DMS153 (cell line): ENCODE data around the gene RASSF7.

Experiments
- DNase-seq: peaks from one replicate; lab custom pipeline; 2025; lab: John Stamatoyannopoulos, UW

Gene RASSF7

DNA sequence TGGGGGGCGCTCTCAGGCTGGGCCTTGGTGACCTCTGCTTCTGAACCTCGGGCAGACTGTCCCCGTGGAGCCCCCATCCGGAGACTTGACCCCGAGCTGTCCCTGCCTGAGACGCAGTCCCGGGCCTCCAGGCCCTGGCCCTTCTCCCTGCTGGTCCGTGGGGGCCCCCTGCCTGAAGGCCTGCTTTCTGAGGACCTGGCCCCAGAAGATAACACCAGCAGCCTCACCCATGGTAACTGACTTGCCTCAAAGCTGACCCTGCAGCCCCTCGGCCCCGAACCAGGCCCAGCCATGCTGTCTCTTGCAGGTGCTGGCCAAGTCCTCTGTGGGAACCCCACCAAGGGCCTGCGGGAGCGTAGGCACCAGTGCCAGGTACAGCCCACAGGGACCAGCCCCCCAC is 9.2 kb upstream of the RASSF7 start:
- DNase-seq: no peak

DNA sequence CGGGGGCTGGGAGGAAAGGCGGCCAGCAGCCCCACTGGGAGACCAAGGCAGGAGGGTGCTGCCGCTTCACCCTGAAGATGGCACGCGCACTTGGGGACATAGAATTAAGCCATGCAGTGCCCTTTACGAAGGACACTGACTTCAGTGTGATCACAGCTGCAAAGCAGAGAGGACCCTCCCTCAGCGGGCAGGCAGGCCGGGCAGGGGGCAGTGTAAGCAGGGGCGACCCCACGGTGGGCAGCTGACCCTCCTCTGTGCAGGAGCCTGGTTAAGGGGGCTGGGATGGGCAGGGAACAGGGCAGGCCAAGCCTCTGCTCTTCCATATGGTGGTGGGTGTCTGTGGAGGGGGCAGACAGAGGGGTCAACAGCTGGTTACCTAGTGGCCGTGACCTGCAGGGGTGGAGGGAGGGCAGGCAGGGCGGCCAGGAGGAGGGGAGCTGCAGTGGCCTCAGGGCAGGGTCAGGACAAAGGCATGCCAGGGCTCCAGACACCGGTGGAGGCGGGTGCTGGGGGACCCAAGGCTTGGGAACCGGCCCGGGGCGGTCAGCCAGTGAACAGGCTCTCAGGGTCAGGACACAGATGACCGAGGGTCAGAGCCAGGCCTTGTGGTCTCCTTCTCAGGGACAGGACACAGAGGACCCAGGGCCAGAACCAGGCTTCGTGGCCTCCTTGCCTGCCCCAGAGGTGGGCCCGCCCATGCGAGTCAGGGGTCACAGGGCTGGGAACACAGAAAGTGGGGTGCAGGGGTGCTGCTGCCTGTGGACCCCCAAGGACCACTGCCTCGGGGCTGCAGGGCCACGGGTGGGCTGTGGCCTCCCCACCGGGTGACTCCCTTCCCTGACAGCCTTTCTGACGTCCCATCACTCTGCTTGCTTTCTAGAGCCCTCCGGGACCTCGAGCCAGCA is 7.4 kb upstream of the RASSF7 start:
- no peak for DNase-seq

DNA sequence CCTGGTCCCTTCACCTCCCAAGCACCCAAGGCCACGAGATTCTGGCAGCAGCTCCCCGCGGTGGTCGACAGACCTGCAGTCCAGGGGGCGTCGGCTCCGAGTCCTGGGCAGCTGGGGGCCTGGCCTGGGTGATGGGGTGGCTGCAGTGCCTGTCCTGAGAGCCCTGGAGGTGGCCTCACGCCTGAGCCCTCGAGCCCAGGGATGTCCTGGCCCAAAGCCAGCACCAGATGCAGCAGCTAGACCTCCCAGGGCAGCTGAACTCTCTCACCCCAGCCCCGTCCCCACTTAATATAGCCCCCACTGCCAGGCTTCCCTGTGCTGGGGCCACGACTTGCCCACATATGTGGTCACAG is 6.8 kb upstream of the RASSF7 start:
- no peak for DNase-seq

DNA sequence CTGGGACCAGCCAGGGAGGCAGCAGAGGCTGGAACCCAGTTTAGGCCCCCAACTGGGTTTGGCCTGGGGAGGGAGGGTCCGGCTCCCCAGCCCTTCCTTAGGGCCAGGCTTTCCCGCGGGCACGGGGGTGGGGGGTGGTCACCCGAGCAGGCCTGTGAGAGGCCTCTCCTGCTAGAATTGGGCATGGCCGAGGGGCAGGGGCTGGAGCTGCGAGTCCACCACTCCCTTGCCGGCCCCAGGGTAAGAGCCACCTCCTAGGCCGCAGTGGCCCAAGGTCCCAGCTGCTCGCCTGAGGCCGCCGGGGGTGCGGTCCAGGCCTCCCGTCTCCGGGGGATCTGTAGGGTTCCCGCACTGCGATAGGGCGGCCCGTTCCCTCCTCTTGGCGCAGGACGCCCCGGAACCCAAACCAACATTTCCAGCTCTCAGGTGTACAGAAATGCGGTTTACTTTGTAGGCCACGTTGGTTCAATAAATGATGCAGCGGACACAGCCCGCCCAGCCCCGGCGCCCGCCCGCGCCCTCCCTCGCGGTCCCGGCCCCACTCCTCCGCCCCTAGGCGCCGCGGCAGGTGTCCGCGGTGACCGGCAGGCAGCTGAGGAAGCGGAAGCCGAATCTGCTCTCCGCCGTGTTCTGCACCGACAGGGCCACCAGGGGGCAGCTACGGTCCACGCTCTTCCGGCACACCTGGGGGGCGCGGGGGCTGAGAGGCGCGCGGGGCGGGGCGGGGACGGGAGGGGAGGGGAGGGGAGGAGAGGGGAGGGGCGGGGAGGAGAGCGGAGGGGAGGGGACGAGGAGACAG is 6.1 kb upstream of the RASSF7 start:
- DNase-seq: peak; percentile 56

DNA sequence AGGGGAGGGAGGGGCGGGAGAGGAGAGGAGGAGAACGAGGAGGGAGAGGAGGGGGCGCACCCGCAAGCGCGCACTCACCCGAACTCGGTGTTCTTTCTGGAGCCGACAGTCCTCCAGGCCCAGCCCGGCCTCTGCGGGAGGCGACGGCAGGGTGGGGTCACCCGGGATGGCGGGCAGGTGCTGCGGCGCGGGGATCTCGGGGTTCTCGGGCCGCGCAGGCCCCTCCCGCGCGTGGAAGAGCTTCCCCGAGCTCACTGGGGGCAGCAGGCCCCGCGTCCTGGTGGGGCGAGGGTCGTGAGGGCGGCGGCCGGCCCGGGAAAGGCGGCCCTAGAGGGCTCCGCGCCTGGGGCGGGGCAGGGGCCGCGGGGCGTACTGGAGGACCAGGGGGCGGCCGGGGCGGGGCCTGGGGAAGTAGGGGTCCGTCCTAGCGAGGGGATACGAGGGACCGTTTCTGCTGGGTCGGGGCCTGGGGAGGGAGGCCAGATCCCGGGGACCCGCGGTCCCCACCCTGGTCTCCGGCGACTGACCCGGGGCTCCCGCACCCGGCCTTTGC is 5.5 kb upstream of the RASSF7 start:
- DNase-seq: no peak

DNA sequence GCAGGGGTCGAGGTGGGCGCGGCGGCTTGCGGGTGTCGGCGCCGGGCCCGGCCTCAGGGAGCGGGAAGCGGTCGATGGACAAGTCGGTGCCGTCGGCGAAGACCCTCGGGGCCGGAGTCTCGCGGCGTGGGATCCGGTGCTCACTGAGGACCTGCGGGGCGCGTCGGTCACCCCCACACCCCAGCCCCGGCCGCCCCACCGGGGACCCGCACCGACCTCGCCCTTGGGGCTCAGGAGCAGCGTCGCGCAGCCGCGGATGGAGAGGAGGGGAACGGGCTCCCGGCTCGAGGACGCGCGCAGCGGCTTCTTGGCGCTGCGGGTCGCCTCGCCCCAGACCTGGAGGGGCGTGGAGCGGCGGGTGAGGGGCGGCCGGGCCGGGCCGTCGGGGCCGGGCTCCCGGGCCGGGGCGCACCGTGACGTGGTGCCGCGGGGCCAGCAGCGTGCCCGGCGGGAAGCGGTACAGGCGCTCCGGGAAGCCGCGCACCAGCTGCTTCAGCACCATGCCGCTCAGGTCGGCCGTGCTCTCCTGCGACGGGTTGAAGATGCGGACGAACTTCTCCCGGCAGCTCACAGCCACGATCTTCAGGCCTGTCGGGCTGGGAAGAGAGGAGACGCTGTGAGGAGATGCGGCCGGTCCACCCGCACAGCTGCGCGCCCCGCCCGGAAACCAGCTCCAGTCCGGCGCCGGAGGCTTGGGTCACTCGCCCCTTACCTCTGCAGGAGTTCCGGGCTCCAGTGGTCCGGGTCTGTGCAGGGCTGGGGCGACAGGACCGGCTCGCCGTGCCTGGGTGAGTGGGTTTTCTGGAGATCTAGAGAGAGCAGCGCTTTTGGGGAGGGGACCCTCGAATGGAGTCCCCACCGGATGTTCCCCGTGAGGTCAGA is 4.7 kb upstream of the RASSF7 start:
- DNase-seq: no peak

DNA sequence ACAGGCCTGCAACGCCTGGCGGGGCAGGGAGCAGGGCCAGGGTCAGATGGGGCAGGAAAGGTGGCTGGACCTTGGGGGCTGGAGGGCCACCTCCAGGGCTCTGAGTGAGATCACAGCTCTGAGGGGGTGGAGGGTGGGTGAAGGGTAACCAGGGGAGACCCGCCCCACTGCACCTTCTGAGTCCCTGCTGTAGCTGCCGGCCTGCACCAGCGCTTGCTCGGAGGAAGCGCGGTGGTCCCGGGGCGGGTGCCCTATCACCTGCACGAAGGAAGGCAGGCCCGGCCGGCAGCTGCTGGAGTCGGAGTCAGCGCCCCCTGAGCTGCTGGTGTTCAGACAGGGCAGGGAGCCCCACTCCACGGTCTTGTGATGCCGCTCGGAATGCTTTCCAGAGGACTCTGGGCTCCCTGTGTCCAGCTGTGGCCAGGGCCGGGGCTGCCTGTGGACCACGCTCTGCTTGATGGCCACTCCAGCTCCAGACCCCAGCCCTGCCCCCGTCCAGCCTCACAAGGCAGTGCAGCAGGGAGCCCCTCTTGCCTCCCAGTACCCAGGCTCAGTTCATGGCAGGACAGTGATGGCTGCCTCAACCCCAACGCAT is 4.0 kb upstream of the RASSF7 start:
- DNase-seq: no peak

DNA sequence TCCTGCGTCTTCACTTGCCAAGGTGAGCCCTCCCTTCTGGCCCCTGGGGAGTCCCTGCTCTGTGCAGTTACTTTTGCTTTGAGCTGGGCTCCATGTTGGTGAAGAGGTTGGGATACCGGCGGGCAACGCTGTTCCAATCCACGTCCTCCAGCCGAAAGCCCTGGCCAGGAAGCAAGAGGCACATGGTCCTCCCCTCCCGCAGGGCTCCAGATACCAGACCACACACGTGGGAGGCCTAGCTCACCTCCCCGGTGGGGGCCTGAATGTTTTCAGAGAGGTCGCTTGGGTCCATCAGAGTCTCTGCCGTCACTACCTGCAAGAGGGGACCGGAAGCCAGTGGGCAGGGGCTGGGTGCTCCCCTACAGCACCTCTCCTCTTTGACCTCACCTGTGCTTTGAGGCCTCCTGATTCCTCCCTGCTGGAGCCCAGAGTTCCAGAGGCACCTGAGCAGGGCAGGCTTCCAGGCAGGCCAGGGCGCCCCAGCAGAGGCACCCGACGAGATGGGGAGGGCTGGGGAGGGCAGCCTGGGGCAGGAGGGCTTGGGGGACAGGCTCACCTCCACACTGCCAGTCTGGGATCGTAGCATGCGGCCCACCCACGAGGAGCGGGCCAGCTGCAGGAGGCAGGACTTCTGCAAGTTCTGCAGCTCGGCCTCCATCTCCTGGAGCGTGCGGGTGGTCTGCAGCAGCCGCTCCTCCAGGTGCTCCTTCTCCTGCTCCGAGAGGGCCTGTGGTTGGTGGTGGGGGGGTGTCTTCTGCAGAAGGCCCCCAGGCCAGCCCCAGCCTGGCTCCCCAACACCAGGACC is 3.2 kb upstream of the RASSF7 start:
- DNase-seq: no peak

DNA sequence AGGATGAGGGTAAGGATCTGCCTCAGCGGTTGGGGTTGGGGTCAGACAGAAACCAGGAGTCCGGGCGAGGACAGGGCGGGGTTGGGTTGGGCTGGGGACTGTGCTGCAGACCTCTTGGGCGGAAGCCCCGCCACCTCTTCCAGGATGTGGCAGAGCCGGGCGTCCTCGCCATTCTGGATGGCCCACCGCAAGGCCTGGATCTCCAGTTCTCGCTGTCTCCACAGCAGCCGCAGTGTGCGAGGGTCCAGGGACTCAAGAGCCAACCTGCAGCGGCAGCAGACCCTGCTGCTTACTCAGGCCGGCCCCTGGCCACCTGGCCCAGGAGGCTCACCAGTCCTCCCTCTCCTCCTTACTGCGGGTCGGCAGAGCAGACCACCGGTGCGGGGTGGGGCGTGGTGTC is 2.3 kb upstream of the RASSF7 start:
- no peak for DNase-seq

DNA sequence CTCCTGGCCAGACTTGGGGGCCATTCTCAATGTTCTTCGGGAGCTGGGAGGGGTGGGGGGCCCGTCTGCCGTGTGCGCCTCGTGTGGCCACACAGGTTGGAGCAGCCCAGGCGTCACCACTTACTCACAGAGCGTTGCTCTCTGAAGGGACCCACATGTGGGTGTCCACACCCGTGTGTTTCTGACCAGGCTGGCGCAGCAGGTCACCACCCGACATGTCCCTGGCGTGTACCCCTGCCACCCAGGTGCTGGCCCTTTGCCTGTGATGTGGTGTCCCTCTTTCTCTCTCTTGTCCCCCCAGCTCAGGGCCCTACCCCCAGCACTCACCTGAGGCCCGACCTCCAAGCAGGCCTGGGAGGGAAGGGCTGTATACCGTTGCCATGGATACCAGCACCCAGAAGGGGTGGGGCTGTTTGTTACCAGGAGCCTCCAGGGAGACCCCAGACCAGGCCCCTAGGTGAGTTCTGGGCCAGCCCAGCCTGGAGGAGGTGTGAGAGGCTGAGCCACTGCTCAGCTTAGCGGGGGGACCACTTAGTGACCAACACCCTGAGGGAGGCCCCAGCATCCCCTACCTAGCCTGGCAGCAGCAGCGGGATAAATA is 1.6 kb upstream of the RASSF7 start:
- DNase-seq: no peak

DNA sequence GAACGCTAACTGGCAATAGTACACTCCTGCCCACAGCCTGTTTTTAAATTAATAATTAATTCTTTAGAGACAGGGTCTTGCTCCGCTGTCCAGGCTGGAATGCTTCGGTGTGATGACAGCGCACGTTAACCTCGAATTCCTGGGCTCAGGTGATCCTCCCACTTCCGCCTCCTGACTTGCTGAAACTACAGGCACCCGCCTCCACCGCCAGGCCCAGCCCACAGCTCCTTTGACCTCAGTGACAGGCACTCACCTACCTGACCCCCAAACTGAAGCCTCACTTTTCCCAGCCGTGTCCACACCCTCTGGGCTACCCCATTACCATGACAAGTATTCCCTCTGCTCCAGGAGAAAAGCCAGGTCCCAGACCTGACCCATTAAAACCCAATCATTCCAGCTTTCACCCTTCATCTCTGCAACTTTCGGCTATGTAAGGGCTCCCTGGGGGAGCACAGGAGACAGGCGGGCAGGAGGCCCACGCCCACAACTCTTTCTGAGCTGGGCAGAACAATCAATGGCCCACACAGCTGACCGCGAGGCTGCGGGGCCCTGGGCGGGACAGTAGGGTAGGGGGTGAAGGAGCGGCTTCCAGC is 962 bp upstream of the RASSF7 start:
- DNase-seq: no peak

DNA sequence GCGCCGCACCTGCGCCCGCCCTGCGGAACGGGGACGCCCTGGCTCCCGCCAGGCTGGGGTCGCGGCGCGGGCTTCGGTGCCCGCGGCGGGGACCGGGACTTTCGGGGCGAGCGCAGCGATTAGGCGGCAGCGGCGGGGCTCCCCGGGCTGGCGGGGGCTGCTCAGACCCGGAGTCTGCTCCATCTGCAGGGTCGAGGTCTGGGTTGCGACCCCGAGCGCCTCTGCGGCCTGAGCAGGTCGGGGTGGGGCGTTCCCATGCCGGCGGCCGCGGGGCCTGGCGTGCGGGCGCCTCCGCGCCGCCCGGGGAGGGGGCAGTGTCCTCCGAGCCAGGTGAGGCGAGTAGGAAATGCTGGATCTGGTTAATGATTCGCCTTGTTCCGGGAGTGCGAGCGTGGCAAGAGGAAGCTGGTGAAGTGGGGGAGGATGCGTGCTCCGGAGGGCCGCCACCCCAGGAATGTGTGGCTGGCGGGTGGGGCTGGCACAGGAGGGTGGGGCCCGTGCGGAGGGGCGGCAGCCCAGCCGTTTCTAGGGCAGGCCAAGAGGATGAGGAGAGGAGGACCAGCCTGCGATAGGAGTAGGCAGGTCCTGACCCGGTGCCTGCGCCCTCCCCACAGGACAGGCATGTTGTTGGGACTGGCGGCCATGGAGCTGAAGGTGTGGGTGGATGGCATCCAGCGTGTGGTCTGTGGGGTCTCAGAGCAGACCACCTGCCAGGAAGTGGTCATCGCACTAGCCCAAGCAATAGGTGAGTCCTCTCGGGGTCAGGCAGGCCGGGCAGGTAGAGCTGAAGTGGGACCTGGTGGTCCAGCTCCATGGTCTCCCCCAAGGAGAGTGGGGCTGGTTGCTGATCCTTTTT is 606 bp downstream of the RASSF7 start:
- no peak for DNase-seq

DNA sequence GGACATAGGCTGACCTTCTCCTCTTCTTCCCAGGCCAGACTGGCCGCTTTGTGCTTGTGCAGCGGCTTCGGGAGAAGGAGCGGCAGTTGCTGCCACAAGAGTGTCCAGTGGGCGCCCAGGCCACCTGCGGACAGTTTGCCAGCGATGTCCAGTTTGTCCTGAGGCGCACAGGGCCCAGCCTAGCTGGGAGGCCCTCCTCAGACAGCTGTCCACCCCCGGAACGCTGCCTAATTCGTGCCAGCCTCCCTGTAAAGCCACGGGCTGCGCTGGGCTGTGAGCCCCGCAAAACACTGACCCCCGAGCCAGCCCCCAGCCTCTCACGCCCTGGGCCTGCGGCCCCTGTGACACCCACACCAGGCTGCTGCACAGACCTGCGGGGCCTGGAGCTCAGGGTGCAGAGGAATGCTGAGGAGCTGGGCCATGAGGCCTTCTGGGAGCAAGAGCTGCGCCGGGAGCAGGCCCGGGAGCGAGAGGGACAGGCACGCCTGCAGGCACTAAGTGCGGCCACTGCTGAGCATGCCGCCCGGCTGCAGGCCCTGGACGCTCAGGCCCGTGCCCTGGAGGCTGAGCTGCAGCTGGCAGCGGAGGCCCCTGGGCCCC is 1.4 kb downstream of the RASSF7 start:
- no peak for DNase-seq

DNA sequence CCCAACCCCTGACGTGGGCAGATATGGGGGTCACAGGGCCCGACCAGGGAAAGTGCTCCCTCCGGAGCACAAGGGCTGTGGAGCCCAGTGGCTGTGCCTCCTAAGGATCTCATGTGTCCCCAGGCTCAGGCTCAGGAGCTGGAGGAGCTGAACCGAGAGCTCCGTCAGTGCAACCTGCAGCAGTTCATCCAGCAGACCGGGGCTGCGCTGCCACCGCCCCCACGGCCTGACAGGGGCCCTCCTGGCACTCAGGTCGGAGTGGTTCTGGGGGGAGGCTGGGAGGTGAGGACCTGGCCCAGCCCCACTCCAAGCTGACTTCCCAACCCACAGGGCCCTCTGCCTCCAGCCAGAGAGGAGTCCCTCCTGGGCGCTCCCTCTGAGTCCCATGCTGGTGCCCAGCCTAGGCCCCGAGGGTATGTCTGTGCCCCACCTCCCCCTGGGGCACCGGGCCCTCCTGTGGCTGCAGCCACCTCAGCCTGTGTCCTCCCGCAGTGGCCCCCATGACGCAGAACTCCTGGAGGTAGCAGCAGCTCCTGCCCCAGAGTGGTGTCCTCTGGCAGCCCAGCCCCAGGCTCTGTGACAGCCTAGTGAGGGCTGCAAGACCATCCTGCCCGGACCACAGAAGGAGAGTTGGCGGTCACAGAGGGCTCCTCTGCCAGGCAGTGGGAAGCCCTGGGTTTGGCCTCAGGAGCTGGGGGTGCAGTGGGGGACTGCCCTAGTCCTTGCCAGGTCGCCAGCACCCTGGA is 2.5 kb downstream of the RASSF7 start:
- no peak for DNase-seq

DNA sequence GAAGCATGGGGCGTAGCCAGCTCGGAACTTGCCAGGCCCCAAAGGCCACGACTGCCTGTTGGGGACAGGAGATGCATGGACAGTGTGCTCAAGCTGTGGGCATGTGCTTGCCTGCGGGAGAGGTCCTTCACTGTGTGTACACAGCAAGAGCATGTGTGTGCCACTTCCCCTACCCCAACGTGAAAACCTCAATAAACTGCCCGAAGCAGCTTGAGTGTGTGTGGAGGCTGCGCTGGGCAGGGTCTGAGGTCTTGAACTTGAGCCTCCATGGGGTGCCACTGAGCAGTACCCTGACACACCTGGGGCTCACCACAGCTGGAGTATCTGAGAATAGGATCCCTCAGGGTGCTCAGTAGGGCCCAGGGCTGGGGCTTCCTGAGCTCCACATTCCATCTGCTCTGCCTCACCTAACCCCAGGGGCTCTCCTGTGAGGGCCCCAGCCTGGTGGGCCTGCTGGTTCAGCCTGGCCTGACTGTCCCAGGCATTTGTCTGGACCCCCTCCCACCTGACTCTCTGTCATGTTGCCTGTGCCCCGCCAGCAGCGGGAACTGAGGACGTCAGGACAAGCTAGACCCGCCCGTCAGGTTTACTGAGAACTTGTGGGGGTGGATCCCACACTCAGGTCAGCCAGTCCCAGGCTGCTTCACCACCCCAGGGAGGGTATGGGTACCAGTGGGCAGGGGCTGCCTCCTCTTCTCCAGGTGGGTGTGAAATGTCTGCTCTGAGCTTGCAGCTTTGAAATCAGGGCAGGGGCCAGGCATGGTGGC is 3.2 kb downstream of the RASSF7 start:
- no peak for DNase-seq

DNA sequence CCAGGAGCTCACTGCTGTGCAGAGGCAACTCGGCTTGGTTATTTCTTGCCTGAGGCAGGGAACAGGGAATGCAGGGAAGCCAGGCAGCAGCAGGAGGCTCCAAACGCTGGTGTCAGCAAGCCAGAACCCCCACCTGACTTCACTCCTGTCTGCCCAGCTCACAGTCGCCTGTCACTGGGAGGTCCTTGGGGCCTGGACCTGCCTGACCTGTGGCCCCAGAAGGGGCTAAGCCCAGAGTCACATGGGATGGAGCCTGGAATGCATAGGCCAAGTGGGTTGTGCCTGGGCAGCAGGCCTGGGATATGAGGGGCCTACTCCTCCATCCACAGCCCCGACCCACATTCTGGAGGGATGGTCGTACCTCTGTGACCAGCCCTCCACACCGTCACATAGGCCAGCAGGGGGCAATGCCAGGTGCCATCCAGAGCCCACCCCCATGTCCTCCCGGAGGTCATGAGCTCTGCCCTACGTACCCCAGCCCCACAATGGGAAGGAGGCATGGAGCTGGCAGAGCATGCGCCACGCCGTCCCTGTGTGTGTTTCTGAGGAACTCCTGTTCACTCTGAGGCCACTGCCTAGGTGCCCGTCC is 5.2 kb downstream of the RASSF7 start:
- DNase-seq: no peak
